Activated naive CD4-positive, alpha-beta T cell treated with anti-CD3 and anti-CD28 coated beads, Interleukin-2, amount 50 U/mL, for 72 hours (primary cell): ENCODE results near the gene BOLA1. TPM values are rescaled to one million over a fixed set of nuclear protein-coding genes. Genes with fewer than 3 reads are reported as not detected.

Source experiments
- ATAC-seq, 2 donors: fragments of 150-1000 bp; cut with Tn5 transposase; 2 replicates each; pipeline ENCODE4 v1.10.0; 2021; ENCODE audit warnings: mild to moderate bottlenecking in 2 of 2, moderate library complexity in 2 of 2
- DNase-seq, 2 donors: peaks; one replicate each; pipeline ENCODE4 v3.0.0; 2021 to 2022; ENCODE audit warnings: low spot score in 2 of 2
- H3K27ac Mint-ChIP-seq, 2 donors: one replicate each; pipeline ENCODE4 v1.8.0; 2022; ENCODE audit warnings: mild to moderate bottlenecking in 2 of 2, mixed read lengths in 2 of 2
- H3K36me3 Mint-ChIP-seq, 2 donors: one replicate each; pipeline ENCODE4 v1.8.0; 2022; ENCODE audit warnings: mixed read lengths in 2 of 2
- H3K9me3 Mint-ChIP-seq, 2 donors: one replicate each; pipeline ENCODE4 v1.8.0; 2022; ENCODE audit warnings: mixed read lengths in 2 of 2
- total RNA-seq, 2 donors: library from RNA; stranded (reverse); gene quantifications; one replicate each; pipeline ENCODE4 v1.2.3, GENCODE V29; 2022

The BOLA1 gene
- total RNA-seq, 2 donors from 2014 or later = 19.4 to 28.7 TPM

GRCh38 chr1:149916898-149917252 is 17.5 kb downstream of the BOLA1 start:
- Mint-ChIP-seq H3K9me3 (no peaks in the 10 kb centered on the region), H3K27ac (peak overlapping the region in 1 of 2 donors; percentile 63), H3K36me3 (no peaks in the 10 kb centered on the region)
- DNase-seq (no peak), ATAC-seq (no peak)

- H3K9me3 Mint-ChIP-seq = no peaks in the 10 kb centered on the region
- DNase-seq (peak in 1 of 2 donors; percentile 44), ATAC-seq (peak; percentile 84 to 90)
- H3K27ac Mint-ChIP-seq = peak within 1 kb of the TSS; percentile 12 to 63
- peaks cover 0 to 5% of the 10 kb centered on the region in 2 donors for H3K36me3 Mint-ChIP-seq
Measured at GRCh38 chr1:149917571-149918144, 18.3 kb downstream of the BOLA1 start, which contains the start of gene SV2A. SV2A (minus strand) TSS chr1:149917844; CDS start chr1:149913840, 4,004 bp downstream.

- H3K36me3 Mint-ChIP-seq = peaks cover 35 to 51% of the 10 kb centered on the region in 2 donors
- no peaks in the 10 kb centered on the region for H3K9me3 Mint-ChIP-seq
- no peak for ATAC-seq
- no peak overlapping the region for H3K27ac Mint-ChIP-seq
- DNase-seq = no peak
Measured at GRCh38 chr1:149923626-149924025, 24.3 kb downstream of the BOLA1 start.

- H3K36me3 Mint-ChIP-seq = peaks cover 35 to 51% of the 10 kb centered on the region in 2 donors
- peak overlapping the region in 1 of 2 donors; percentile 58 for H3K27ac Mint-ChIP-seq
- DNase-seq = no peak
- no peak for ATAC-seq
- no peaks in the 10 kb centered on the region for H3K9me3 Mint-ChIP-seq
Measured at GRCh38 chr1:149925345-149925744, 26.0 kb downstream of the BOLA1 start.

- peaks cover 35 to 51% of the 10 kb centered on the region in 2 donors for H3K36me3 Mint-ChIP-seq
Measured at GRCh38 chr1:149925751-149926150, 26.4 kb downstream of the BOLA1 start.

GRCh38 chr1:149926296-149926695 is 26.9 kb downstream of the BOLA1 start:
- peak overlapping the region; percentile 74 to 92 for H3K27ac Mint-ChIP-seq
- H3K36me3 Mint-ChIP-seq = peaks cover 35 to 51% of the 10 kb centered on the region in 2 donors
- DNase-seq (no peak), ATAC-seq (no peak)
- H3K9me3 Mint-ChIP-seq = no peaks in the 10 kb centered on the region

More at GRCh38 chr1:149925751-149926150, 26.4 kb downstream of the BOLA1 start:
- DNase-seq (no peak), ATAC-seq (no peak)
- no peaks in the 10 kb centered on the region for H3K9me3 Mint-ChIP-seq
- no peak overlapping the region for H3K27ac Mint-ChIP-seq

GRCh38 chr1:149927056-149927562 is 27.7 kb downstream of the BOLA1 start:
- no peak for ATAC-seq
- H3K36me3 Mint-ChIP-seq = peaks cover 35 to 51% of the 10 kb centered on the region in 2 donors
- no peaks in the 10 kb centered on the region for H3K9me3 Mint-ChIP-seq
- peak overlapping the region; percentile 92 to 98 for H3K27ac Mint-ChIP-seq
- no peak for DNase-seq

GRCh38 chr1:149927563-149928400 is 28.4 kb downstream of the BOLA1 start, which contains the start of gene SF3B4:
SF3B4 (minus strand) TSS chr1:149927803; CDS start chr1:149927759, 44 bp downstream.
- Mint-ChIP-seq H3K36me3 (peaks cover 35 to 45% of the 10 kb centered on the region in 2 donors), H3K9me3 (no peaks in the 10 kb centered on the region), H3K27ac (peak within 1 kb of the TSS; percentile 92 to 98)
- ATAC-seq (peak; percentile 99), DNase-seq (peak; percentile 93 to 94)

- Mint-ChIP-seq H3K36me3 (peaks cover 31 to 39% of the 10 kb centered on the region in 2 donors), H3K27ac (peak overlapping the region; percentile 92 to 98), H3K9me3 (no peaks in the 10 kb centered on the region)
- no peak for DNase-seq
- no peak for ATAC-seq
Measured at GRCh38 chr1:149928401-149928724, 29.0 kb downstream of the BOLA1 start.

GRCh38 chr1:149929856-149930255 is 30.5 kb downstream of the BOLA1 start:
- ATAC-seq (no peak), DNase-seq (no peak)
- H3K27ac Mint-ChIP-seq = no peak overlapping the region
- no peaks in the 10 kb centered on the region for H3K9me3 Mint-ChIP-seq
- H3K36me3 Mint-ChIP-seq = peaks cover 19 to 25% of the 10 kb centered on the region in 2 donors

GRCh38 chr1:149931212-149931790 is 31.9 kb downstream of the BOLA1 start:
- no peak for ATAC-seq
- Mint-ChIP-seq H3K36me3 (peaks cover 11% of the 10 kb centered on the region in 2 donors), H3K27ac (peak overlapping the region in 1 of 2 donors; percentile 57), H3K9me3 (no peaks in the 10 kb centered on the region)
- DNase-seq = no peak

- no peaks in the 10 kb centered on the region for H3K9me3 Mint-ChIP-seq
- DNase-seq (no peak), ATAC-seq (no peak)
- H3K27ac Mint-ChIP-seq = no peak overlapping the region
- peaks cover 0 to 1% of the 10 kb centered on the region in 2 donors for H3K36me3 Mint-ChIP-seq
Measured at GRCh38 chr1:149932474-149932873, 33.1 kb downstream of the BOLA1 start.

- DNase-seq = no peak
- peak overlapping the region in 1 of 2 donors; percentile 40 for H3K27ac Mint-ChIP-seq
- ATAC-seq = no peak
- no peaks in the 10 kb centered on the region for H3K9me3 Mint-ChIP-seq
- no peaks in the 10 kb centered on the region for H3K36me3 Mint-ChIP-seq
Measured at GRCh38 chr1:149933208-149933607, 33.8 kb downstream of the BOLA1 start.

- Mint-ChIP-seq H3K9me3 (no peaks in the 10 kb centered on the region), H3K36me3 (no peaks in the 10 kb centered on the region), H3K27ac (peak overlapping the region in 1 of 2 donors; percentile 40)
- ATAC-seq = no peak
- no peak for DNase-seq
Measured at GRCh38 chr1:149934356-149934755, 35.0 kb downstream of the BOLA1 start.

- peak within 1 kb of the TSS; percentile 1 to 21 for H3K27ac Mint-ChIP-seq
- H3K36me3 Mint-ChIP-seq = no peaks in the 10 kb centered on the region
- H3K9me3 Mint-ChIP-seq = no peaks in the 10 kb centered on the region
- DNase-seq = no peak
- ATAC-seq = no peak
Measured at GRCh38 chr1:149936170-149936991, 37.0 kb downstream of the BOLA1 start, which contains the start of gene MTMR11. MTMR11 (minus strand) TSS chr1:149936879; CDS start chr1:149936647, 232 bp downstream.
